Measurements from ENCODE around the gene GALNT15.

DNA sequence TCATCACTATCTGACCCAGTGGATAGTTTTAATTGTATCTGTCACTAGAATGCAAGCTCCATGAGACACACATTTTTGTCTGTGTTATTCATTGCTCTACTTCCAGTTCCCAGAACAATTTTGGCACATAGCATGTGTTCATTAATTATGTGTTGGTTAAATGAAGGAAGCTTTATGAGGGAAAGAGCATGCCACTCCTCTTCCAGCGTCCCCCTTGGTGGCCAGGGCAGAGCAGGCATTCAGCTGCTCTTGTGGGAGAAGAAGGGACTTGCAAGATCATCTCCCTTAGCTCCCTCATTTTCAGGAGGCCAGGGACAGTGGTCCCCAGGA is 489 bp upstream of the GALNT15 start:
- TF ChIP-seq EZH2 (IDR thresholded peaks at IDR 0.05; ENCODE audit: insufficient read depth, poor library complexity, severe bottlenecking) (no peak), EZH2phosphoT487 (IDR thresholded peaks at IDR 0.05; ENCODE audit: insufficient read depth, low read depth) (no peak)
